22Rv1 (cell line): Measurements from ENCODE around the gene SH3RF2.

Experiments
- CTCF ChIP-seq: fragments of 450-650 bp; IDR thresholded peaks from 2 replicates; pipeline ENCODE4 v1.5.1; 2017; ENCODE audit warnings: mild to moderate bottlenecking
- ZFX ChIP-seq: fragments of 450-650 bp; IDR thresholded peaks from 2 replicates; pipeline ENCODE4 v1.6.1; 2017; ENCODE audit warnings: antibody characterized with exemption, borderline replicate concordance

DNA sequence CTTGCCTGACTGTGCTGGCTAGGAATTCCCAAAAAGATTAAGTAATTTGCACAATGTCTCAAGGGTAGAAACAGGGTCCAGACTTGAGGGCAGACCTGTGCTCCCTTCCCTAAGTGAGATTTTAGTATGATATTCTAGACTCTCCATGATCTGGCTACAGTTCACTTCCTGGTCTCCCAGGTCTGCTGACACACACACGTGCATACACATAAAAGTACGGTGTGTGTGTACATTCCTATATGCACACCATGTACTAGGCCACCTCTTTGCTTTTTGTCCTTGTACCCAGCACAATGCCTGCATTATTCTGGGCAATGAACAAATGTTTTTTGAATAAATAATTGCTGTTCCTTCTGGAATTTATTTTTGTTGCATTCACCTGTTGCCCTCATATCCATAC, 83.7 kb downstream of the SH3RF2 start:
- no peak for TF ChIP-seq CTCF
- TF ChIP-seq ZFX: no peak
